H9 (cell line): Measurements from ENCODE around the gene MXRA5. TPM values are rescaled to one million over a fixed set of nuclear protein-coding genes. Genes with fewer than 3 reads are reported as not detected.

Experiments
- DNase-seq: peaks from one replicate; pipeline ENCODE4 v3.0.0-alpha.2; 2017
- H2AFZ ChIP-seq: one replicate; pipeline ENCODE4 v1.6.1; 2013; ENCODE audit warnings: mild to moderate bottlenecking, low read length, control low read depth, moderate library complexity
- H2AK5ac ChIP-seq: 2 replicates; pipeline ENCODE4 v1.6.1; 2013; ENCODE audit warnings: low read length, control low read depth, mixed read lengths; ENCODE audit not compliant: insufficient read length
- H2BK120ac ChIP-seq: one replicate; pipeline ENCODE4 v1.6.1; 2013; ENCODE audit warnings: low read depth, mild to moderate bottlenecking, low read length, control low read depth, inconsistent platforms; ENCODE audit not compliant: poor library complexity, severe bottlenecking
- H2BK12ac ChIP-seq: 2 replicates; pipeline ENCODE4 v1.6.1; 2013; ENCODE audit warnings: low read length, control low read depth, mixed read lengths, low read depth; ENCODE audit not compliant: insufficient read length
- H2BK15ac ChIP-seq: 2 replicates; pipeline ENCODE4 v1.6.1; 2013; ENCODE audit warnings: low read depth, low read length, control low read depth
- H2BK20ac ChIP-seq: one replicate; pipeline ENCODE4 v1.6.1; 2013; ENCODE audit warnings: low read depth, mild to moderate bottlenecking, low read length, control low read depth, inconsistent platforms; ENCODE audit not compliant: poor library complexity, severe bottlenecking
- H2BK5ac ChIP-seq: 2 replicates; pipeline ENCODE4 v1.6.1; 2013; ENCODE audit warnings: low read length, control low read depth, mixed read lengths; ENCODE audit not compliant: insufficient read length
- H3K14ac ChIP-seq: 2 replicates; pipeline ENCODE4 v1.6.1; 2013; ENCODE audit warnings: low read length, control low read depth; ENCODE audit not compliant: insufficient read depth
- H3K18ac ChIP-seq: 2 replicates; pipeline ENCODE4 v1.6.1; 2013; ENCODE audit warnings: low read depth, mild to moderate bottlenecking, mixed read lengths, low read length, control low read depth; ENCODE audit not compliant: insufficient read length
- H3K23ac ChIP-seq: 2 replicates; pipeline ENCODE4 v1.6.1; 2013; ENCODE audit warnings: low read length, control low read depth, mixed read lengths, low read depth; ENCODE audit not compliant: insufficient read length
- H3K23me2 ChIP-seq: 2 replicates; pipeline ENCODE4 v1.6.1; 2013; ENCODE audit warnings: low read depth, mild to moderate bottlenecking, mixed read lengths, low read length, control low read depth; ENCODE audit not compliant: insufficient read length, poor library complexity, severe bottlenecking
- H3K27ac ChIP-seq: 2 replicates; pipeline ENCODE4 v1.5.1; 2013; ENCODE audit warnings: low read length, control low read depth, mixed read lengths, low read depth; ENCODE audit not compliant: insufficient read length
- H3K27me3 ChIP-seq: 2 replicates; pipeline ENCODE4 v1.6.1; 2013; ENCODE audit warnings: low read length, control low read depth, inconsistent platforms; ENCODE audit not compliant: insufficient read depth
- H3K4ac ChIP-seq: 2 replicates; pipeline ENCODE4 v1.6.1; 2013; ENCODE audit warnings: low read depth, mild to moderate bottlenecking, control low read depth, inconsistent platforms, low read length, moderate library complexity
- H3K4me1 ChIP-seq: 2 replicates; pipeline ENCODE4 v1.6.1; 2013; ENCODE audit warnings: low read length, control low read depth, inconsistent platforms; ENCODE audit not compliant: insufficient read depth
- H3K4me2 ChIP-seq: 2 replicates; pipeline ENCODE4 v1.6.1; 2013; ENCODE audit warnings: low read length, control low read depth, mixed read lengths; ENCODE audit not compliant: insufficient read length, insufficient read depth
- H3K56ac ChIP-seq: 2 replicates; pipeline ENCODE4 v1.6.1; 2013; ENCODE audit warnings: low read depth, mild to moderate bottlenecking, mixed read lengths, low read length, control low read depth; ENCODE audit not compliant: insufficient read length
- H3K79me1 ChIP-seq: 2 replicates; pipeline ENCODE4 v1.6.1; 2013; ENCODE audit warnings: low read depth, mild to moderate bottlenecking, moderate library complexity, low read length, control low read depth, inconsistent platforms; ENCODE audit not compliant: insufficient read depth, poor library complexity, severe bottlenecking
- H3K79me2 ChIP-seq: 2 replicates; pipeline ENCODE4 v1.6.1; 2013; ENCODE audit warnings: low read length, control low read depth, inconsistent platforms; ENCODE audit not compliant: insufficient read depth
- H3K9ac ChIP-seq: 2 replicates; pipeline ENCODE4 v1.6.1; 2013; ENCODE audit warnings: low read length, control low read depth, mixed read lengths; ENCODE audit not compliant: insufficient read length; ENCODE audit errors: extremely low read depth
- H3K9me3 ChIP-seq: one replicate; pipeline ENCODE4 v1.6.1; 2013; ENCODE audit warnings: low read depth, low read length, inconsistent platforms; ENCODE audit not compliant: control insufficient read depth
- H3T11ph ChIP-seq: one replicate; pipeline ENCODE4 v1.6.1; 2013; ENCODE audit warnings: mild to moderate bottlenecking, low read length, control low read depth, inconsistent platforms
- H4K20me1 ChIP-seq: one replicate; pipeline ENCODE4 v1.6.1; 2013; ENCODE audit not compliant: control insufficient read depth, insufficient read length, insufficient read depth
- H4K5ac ChIP-seq: 2 replicates; pipeline ENCODE4 v1.6.1; 2013; ENCODE audit warnings: low read depth, mild to moderate bottlenecking, mixed read lengths, low read length, control low read depth; ENCODE audit not compliant: insufficient read length
- H4K8ac ChIP-seq: replicated peaks from 2 replicates; pipeline ENCODE4 v1.6.1; 2013; ENCODE audit warnings: low read length, control low read depth, mixed read lengths, low read depth; ENCODE audit not compliant: insufficient read length
- H4K91ac ChIP-seq: 2 replicates; pipeline ENCODE4 v1.6.1; 2013; ENCODE audit warnings: low read depth, mild to moderate bottlenecking, moderate library complexity, mixed read lengths, low read length, control low read depth; ENCODE audit not compliant: insufficient read length
- H3K27ac Mint-ChIP-seq, 3 experiments: 2 replicates in 2 of 3; 3 replicates in 1 of 3; pipeline ENCODE4 v1.8.0; 2020 to 2021; ENCODE audit warnings: mixed read lengths in 3 of 3, mild to moderate bottlenecking in 1 of 3, moderate library complexity in 1 of 3
- H3K27me3 Mint-ChIP-seq: 2 replicates; pipeline ENCODE4 v1.8.0; 2021; ENCODE audit warnings: low read depth, mild to moderate bottlenecking, moderate library complexity, mixed read lengths
- H3K36me3 Mint-ChIP-seq, 3 experiments: 2 replicates in 2 of 3; 3 replicates in 1 of 3; pipeline ENCODE4 v1.8.0; 2020 to 2021; ENCODE audit warnings: low read depth in 3 of 3, mixed read lengths in 3 of 3; ENCODE audit not compliant: insufficient read depth in 1 of 3
- H3K4me1 Mint-ChIP-seq, 2 experiments: 2 replicates each; pipeline ENCODE4 v1.8.0; 2020; ENCODE audit warnings: mixed read lengths in 2 of 2
- H3K4me3 Mint-ChIP-seq, 2 experiments: 2 replicates in 1 of 2; 3 replicates in 1 of 2; pipeline ENCODE4 v1.8.0; 2020 to 2021; ENCODE audit warnings: mild to moderate bottlenecking in 2 of 2, mixed read lengths in 2 of 2, moderate library complexity in 1 of 2
- H3K9me3 Mint-ChIP-seq, 2 experiments: 2 replicates in 1 of 2; 3 replicates in 1 of 2; pipeline ENCODE4 v1.8.0; 2020; ENCODE audit warnings: mild to moderate bottlenecking in 2 of 2, mixed read lengths in 2 of 2, moderate library complexity in 1 of 2
- CTCF ChIP-seq: fragments of 200-600 bp; sonication (generic); conservative IDR thresholded peaks from 3 replicates; pipeline ENCODE4 v1.8.0; 2021; ENCODE audit warnings: antibody characterized with exemption, mild to moderate bottlenecking
- WGBS: extraction: QIAGEN DNeasy Blood & Tissue Kit; methylation state at CpG from one replicate; pipeline ENCODE4 v1.1.7; 2013; ENCODE audit warnings: missing lambda C conversion rate, low lambda C conversion rate, mixed read lengths; ENCODE audit not compliant: insufficient read length; ENCODE audit errors: extremely low coverage; 5-methylcytosine and 5-hydroxymethylcytosine counted together
- total RNA-seq: library from RNA; stranded (reverse); gene quantifications from 2 replicates; pipeline ENCODE4 v1.2.1, GENCODE V29; 2021

The MXRA5 gene
- total RNA-seq, 1 experiment from 2014 or later: 1.0 TPM

DNA sequence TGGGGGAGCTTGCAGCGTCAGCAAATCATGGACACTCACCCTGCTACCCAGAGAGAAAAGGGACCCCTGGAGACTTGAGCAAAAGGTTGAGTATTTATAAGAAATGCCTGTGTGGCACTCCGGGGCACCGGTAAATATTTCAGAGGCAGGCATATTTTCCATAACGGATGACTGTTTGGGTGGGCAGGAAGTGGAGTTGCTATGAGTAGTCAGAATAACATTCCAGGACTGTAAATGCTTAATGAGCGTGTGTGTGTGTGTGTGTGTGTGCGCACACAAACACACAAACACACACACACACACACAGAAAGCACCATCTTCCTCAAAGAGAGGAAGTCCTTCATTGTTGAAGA is 74.6 kb downstream of the MXRA5 start:
- Histone ChIP-seq H3K14ac (no peak overlapping the region), H3K4me2 (no peak overlapping the region), H3K18ac (no peak overlapping the region), H4K5ac (no peak overlapping the region), H4K91ac (no peak overlapping the region), H2BK20ac (no peak overlapping the region), H3K27ac (no peak overlapping the region), H3K79me1 (no peaks in the 10 kb centered on the region), H3T11ph (no peak overlapping the region), H3K79me2 (no peaks in the 10 kb centered on the region), H2AK5ac (no peak overlapping the region), H3K4ac (no peak overlapping the region), H2BK12ac (no peak overlapping the region), H3K23me2 (no peaks in the 10 kb centered on the region), H2BK5ac (no peak overlapping the region), H2BK15ac (no peak overlapping the region), H3K56ac (no peak overlapping the region), H2AFZ (no peak overlapping the region), H3K9ac (no peak overlapping the region), H3K4me1 (no peaks in the 10 kb centered on the region), H2BK120ac (no peak overlapping the region), H3K27me3 (no peaks in the 10 kb centered on the region), H4K8ac (no peak overlapping the region), H3K9me3 (no peaks in the 10 kb centered on the region), H4K20me1 (no peaks in the 10 kb centered on the region), H3K23ac (no peak overlapping the region)
- Mint-ChIP-seq H3K4me3 (no peak overlapping the region), H3K9me3 (peaks cover 9 to 14% of the 10 kb centered on the region in 2 experiments), H3K27me3 (no peaks in the 10 kb centered on the region; the same call in 1 of the 2 replicates), H3K27ac (peak overlapping the region in 1 of 3 experiments; percentile 41; a peak in 1 of 7 replicates), H3K36me3 (no peaks in the 10 kb centered on the region; a peak in 1 of 7 replicates), H3K4me1 (no peaks in the 10 kb centered on the region)
- TF ChIP-seq CTCF: no peak
- WGBS: no CpG with 5 or more reads among the region's 6 CpGs
- no peak for DNase-seq
